Osteocyte (in vitro differentiated cells): Measurements from ENCODE around the gene ADAMTS9. TPM values are rescaled to one million over a fixed set of nuclear protein-coding genes. Genes with fewer than 3 reads are reported as not detected.

Source experiments
- DNase-seq: peaks from one replicate; pipeline ENCODE4 v3.0.0; 2021; ENCODE audit warnings: mixed read lengths; ENCODE audit not compliant: unreplicated experiment; ENCODE audit errors: extremely low spot score
- H3K27ac Mint-ChIP-seq: one replicate; pipeline ENCODE4 v1.8.0; 2021; ENCODE audit warnings: mild to moderate bottlenecking, mixed read lengths; ENCODE audit not compliant: unreplicated experiment
- H3K27me3 Mint-ChIP-seq: one replicate; pipeline ENCODE4 v1.8.0; 2021; ENCODE audit warnings: mixed read lengths; ENCODE audit not compliant: unreplicated experiment
- H3K36me3 Mint-ChIP-seq: one replicate; pipeline ENCODE4 v1.8.0; 2021; ENCODE audit warnings: mixed read lengths; ENCODE audit not compliant: unreplicated experiment
- H3K4me1 Mint-ChIP-seq: one replicate; pipeline ENCODE4 v1.8.0; 2021; ENCODE audit warnings: mixed read lengths; ENCODE audit not compliant: unreplicated experiment
- H3K4me3 Mint-ChIP-seq: one replicate; pipeline ENCODE4 v1.8.0; 2021; ENCODE audit warnings: mild to moderate bottlenecking, moderate library complexity, mixed read lengths; ENCODE audit not compliant: unreplicated experiment
- H3K9me3 Mint-ChIP-seq: one replicate; pipeline ENCODE4 v1.8.0; 2021; ENCODE audit warnings: mixed read lengths; ENCODE audit not compliant: unreplicated experiment
- total RNA-seq: library from RNA; stranded (reverse); gene quantifications from 2 replicates; pipeline ENCODE4 v1.2.1, GENCODE V29; 2021
- TF ChIP-seq, protein P1 (sequence below): fragments of 200-600 bp; sonication (generic); IDR thresholded peaks from 2 replicates; pipeline ENCODE4 v1.5.0; 2021; ENCODE audit warnings: antibody characterized with exemption, mild to moderate bottlenecking, moderate library complexity

Gene ADAMTS9
- total RNA-seq, 1 donor from 2014 or later: 1.5 TPM

DNA sequence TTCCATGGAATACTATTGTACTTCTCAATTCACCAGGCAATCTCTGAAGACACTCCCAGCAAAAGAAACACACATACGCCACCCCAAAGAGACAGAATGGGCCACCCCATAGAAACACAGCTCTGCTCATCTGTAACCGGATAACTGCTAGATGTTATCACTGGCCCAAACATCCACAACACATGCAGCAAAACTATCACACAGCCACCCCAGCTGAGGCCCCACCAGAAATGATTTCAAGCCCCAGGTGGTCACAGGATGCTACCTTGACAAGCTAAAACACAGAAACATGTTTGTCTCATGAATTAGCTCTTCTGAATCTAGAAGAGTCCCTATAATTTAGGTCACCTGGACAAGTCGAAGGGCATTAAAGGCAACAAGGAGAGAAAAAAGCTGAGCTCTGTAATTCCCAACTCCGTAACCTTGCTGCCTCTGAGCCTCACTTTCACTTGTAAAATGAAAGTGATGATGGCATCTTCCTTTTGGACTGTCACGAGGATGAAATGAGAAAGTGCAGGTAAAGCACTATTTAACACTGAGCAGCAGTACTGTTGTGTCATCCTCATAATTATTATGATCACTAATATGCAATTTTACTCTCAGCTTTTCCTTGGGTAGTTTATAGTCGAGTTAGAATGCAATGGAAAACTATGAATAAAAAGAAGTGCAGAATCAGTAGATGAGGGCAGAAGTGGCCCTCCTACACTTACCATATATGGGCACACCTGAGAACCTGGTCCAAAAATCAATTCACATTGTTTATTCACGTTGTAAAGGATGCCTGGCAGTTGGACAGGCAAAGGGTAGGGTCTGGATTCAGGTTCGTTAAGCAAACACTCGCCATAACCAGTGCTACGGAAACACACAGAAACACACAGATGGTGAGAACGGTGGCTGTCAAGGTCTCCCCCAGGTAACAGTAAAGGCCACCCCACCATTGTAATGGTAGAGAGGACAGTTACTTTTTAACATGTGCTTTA lies 38.6 kb downstream of the ADAMTS9 start:
- no peak for DNase-seq
- TF ChIP-seq, protein P1, sequence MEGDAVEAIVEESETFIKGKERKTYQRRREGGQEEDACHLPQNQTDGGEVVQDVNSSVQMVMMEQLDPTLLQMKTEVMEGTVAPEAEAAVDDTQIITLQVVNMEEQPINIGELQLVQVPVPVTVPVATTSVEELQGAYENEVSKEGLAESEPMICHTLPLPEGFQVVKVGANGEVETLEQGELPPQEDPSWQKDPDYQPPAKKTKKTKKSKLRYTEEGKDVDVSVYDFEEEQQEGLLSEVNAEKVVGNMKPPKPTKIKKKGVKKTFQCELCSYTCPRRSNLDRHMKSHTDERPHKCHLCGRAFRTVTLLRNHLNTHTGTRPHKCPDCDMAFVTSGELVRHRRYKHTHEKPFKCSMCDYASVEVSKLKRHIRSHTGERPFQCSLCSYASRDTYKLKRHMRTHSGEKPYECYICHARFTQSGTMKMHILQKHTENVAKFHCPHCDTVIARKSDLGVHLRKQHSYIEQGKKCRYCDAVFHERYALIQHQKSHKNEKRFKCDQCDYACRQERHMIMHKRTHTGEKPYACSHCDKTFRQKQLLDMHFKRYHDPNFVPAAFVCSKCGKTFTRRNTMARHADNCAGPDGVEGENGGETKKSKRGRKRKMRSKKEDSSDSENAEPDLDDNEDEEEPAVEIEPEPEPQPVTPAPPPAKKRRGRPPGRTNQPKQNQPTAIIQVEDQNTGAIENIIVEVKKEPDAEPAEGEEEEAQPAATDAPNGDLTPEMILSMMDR: no peak
- Mint-ChIP-seq H3K4me3 (no peak overlapping the region), H3K4me1 (peaks cover 21% of the 10 kb centered on the region), H3K27me3 (no peaks in the 10 kb centered on the region), H3K9me3 (no peaks in the 10 kb centered on the region), H3K27ac (no peak overlapping the region), H3K36me3 (no peaks in the 10 kb centered on the region)

DNA sequence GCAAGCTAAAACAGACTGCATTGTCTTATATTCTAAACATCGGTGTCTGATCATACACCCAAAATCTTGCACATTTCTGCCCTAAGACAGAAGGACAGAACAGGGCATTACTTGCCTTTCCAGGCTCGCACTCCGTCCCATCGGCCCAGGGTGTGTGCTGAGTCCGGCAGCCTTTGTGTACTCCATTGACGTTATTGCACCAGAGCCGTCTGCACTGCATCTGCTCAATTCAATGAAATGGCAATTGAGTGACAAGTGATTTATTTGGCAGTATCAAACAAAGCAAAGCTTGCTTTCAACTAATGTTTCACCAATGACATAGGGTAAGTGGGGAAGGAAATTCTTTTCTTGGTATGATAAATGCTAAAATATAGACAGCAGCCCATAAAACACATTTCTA lies 40.0 kb downstream of the ADAMTS9 start:
- Mint-ChIP-seq H3K36me3 (no peaks in the 10 kb centered on the region), H3K4me3 (no peak overlapping the region), H3K27me3 (no peaks in the 10 kb centered on the region), H3K9me3 (no peaks in the 10 kb centered on the region), H3K27ac (no peak overlapping the region), H3K4me1 (peaks cover 21% of the 10 kb centered on the region)
- DNase-seq: no peak
- TF ChIP-seq, protein P1: no peak

DNA sequence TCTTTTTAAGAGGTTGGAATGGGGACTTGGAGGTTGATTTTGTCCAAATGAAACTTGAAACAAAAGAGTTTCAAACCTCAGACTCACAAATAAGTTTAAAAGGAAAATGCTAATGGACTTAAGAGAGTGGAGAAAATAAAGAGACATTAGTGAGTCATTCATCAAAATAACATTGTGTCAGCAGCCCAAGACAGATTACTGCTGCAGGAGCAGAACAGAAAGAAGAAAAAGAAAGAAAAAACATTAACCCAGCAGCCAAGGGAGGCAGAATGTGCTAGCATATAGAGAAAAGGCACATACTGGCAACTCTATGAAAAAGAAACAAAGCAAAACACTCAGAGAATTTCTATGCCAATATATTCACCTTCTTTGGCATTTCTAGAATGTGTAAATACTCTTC lies 42.6 kb downstream of the ADAMTS9 start:
- Mint-ChIP-seq H3K9me3 (no peaks in the 10 kb centered on the region), H3K4me1 (peaks cover 10% of the 10 kb centered on the region), H3K4me3 (no peak overlapping the region), H3K36me3 (no peaks in the 10 kb centered on the region), H3K27me3 (no peaks in the 10 kb centered on the region), H3K27ac (no peak overlapping the region)
- TF ChIP-seq, protein P1: no peak
- DNase-seq: no peak

DNA sequence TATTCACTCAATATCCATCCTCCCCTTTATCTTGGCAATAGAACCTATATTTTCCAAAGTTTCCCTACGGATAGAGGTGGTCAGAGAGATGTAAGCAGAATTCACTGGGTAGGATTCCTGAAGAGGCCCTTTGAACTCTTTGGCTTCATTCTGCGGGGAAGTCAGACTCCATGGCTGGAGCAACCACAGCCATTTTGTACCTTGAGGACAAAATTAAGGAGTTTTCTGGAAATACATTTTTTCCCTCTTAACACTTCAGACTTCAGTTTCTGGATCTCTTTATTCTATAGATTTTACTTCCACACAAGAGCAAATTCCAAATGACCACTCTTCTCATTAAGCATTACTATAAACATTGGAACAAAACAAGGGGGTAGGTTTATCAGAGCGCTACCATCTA lies 43.3 kb downstream of the ADAMTS9 start:
- no peaks in the 10 kb centered on the region for H3K36me3 Mint-ChIP-seq
- no peak for DNase-seq
- no peaks in the 10 kb centered on the region for H3K9me3 Mint-ChIP-seq
- H3K4me3 Mint-ChIP-seq: no peak overlapping the region
- TF ChIP-seq, protein P1: no peak
- H3K4me1 Mint-ChIP-seq: peaks cover 8% of the 10 kb centered on the region
- no peaks in the 10 kb centered on the region for H3K27me3 Mint-ChIP-seq
- no peak overlapping the region for H3K27ac Mint-ChIP-seq

DNA sequence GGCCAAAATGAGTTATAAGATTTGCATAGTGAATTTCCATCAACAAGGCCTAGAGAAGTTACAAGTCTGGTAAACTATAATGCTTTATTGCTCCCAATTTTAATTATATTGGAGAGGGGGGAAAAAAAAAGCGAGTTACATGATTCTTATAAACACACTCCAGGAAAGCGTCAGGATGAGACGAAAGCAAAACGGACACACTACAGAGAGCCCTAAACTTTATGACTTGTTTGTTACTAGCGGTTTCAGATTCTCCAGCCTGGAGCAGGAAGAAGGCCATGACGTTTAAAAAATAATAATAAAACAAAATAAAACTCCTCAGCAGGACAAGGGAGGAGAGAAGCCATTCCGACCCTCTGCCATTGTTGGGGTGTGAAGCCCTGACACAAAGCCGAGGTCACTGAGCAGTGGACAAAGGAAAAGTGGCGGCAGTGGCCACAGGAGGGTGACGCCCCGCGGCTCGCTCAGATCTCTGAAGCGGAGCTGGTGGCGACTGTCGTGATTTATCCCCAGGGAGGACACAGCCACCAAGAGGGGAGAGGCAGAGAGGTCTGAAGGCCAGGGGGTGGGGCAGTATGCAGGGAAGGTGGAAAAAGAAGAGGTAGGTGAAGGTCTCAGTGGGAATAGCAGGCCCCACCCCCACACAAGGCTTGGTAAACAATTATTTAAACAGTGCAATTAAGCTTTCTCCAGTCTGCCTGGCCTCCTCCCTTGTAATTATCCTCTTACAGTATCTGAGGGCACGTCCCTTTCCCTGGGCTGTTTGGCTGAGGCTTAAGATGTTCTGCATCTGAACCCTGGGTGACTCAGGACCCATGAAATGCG lies 45.3 kb downstream of the ADAMTS9 start:
- Mint-ChIP-seq H3K27ac (no peak overlapping the region), H3K4me1 (peaks cover 8% of the 10 kb centered on the region), H3K36me3 (no peaks in the 10 kb centered on the region), H3K27me3 (no peaks in the 10 kb centered on the region), H3K4me3 (no peak overlapping the region), H3K9me3 (no peaks in the 10 kb centered on the region)
- TF ChIP-seq, protein P1: no peak
- DNase-seq: no peak
